ENCODE data around the gene ENAH.
A peak's percentile ranks its signal among the peaks of the same experiment; 100 is the strongest.

Gene ENAH

GRCh38 chr1:225479996-225480720 is 172.8 kb downstream of the ENAH start:
- H3K4me1 ChIP-seq (ENCODE audit: insufficient read depth, low read length, poor library complexity, severe bottlenecking), result peaks cover 9% of the 10 kb centered on the region
- H3K9me3 ChIP-seq (ENCODE audit: insufficient read depth, low read depth, low read length), result no peaks in the 10 kb centered on the region
- no peaks in the 10 kb centered on the region for H3K27me3 ChIP-seq (ENCODE audit: insufficient read depth, low read length, poor library complexity, severe bottlenecking)
- H2AFZ ChIP-seq (ENCODE audit: low read length), result no peak overlapping the region
- no peaks in the 10 kb centered on the region for H4K20me1 ChIP-seq (ENCODE audit: insufficient read depth, low read length, poor library complexity, severe bottlenecking)
- no peaks in the 10 kb centered on the region for H3K79me2 ChIP-seq (ENCODE audit: insufficient read depth, low read length)
- no peaks in the 10 kb centered on the region for H3K9me2 ChIP-seq (replicated peaks; ENCODE audit: low read depth, low read length)
- no peak overlapping the region for H3K4me3 ChIP-seq (ENCODE audit: low read length, poor library complexity, severe bottlenecking)
- H3K4me2 ChIP-seq (ENCODE audit: low read depth, low read length, poor library complexity, severe bottlenecking), result no peak overlapping the region
- H3K9ac ChIP-seq (ENCODE audit: low read depth, low read length, poor library complexity, severe bottlenecking), result no peak overlapping the region
- H3F3A ChIP-seq (ENCODE audit: low read depth), result no peaks in the 10 kb centered on the region
- H3K36me3 ChIP-seq (ENCODE audit: insufficient read depth, low read length), result no peaks in the 10 kb centered on the region
- TF ChIP-seq, protein P1, sequence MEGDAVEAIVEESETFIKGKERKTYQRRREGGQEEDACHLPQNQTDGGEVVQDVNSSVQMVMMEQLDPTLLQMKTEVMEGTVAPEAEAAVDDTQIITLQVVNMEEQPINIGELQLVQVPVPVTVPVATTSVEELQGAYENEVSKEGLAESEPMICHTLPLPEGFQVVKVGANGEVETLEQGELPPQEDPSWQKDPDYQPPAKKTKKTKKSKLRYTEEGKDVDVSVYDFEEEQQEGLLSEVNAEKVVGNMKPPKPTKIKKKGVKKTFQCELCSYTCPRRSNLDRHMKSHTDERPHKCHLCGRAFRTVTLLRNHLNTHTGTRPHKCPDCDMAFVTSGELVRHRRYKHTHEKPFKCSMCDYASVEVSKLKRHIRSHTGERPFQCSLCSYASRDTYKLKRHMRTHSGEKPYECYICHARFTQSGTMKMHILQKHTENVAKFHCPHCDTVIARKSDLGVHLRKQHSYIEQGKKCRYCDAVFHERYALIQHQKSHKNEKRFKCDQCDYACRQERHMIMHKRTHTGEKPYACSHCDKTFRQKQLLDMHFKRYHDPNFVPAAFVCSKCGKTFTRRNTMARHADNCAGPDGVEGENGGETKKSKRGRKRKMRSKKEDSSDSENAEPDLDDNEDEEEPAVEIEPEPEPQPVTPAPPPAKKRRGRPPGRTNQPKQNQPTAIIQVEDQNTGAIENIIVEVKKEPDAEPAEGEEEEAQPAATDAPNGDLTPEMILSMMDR (conservative IDR thresholded peaks at IDR 0.05; ENCODE audit: low read length), result no peak
- no peak for TF ChIP-seq EZH2phosphoT487 (IDR thresholded peaks at IDR 0.05; ENCODE audit: borderline replicate concordance)

DNA sequence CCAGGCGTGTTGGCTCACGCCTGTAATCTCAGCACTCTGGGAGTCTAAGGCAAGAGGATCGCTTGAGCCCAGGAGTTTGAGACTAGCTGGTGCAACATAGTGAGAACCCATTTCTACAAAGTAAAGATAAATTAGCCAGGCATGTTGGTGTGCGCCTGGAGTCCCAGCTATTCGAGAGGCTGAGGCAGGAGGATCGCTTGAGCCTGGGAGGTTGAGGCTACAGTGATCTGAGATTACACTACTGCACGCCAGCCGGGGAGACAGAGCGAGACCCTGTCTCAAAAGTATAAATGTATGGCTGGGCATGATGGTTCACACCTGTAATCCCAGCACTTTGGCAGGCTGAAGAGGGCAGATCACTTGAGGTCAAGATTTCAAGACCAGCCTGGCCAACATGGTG is 173.6 kb downstream of the ENAH start:
- Histone ChIP-seq H4K20me1 (ENCODE audit: insufficient read depth, low read length, poor library complexity, severe bottlenecking) (no peaks in the 10 kb centered on the region), H3K4me2 (ENCODE audit: low read depth, low read length, poor library complexity, severe bottlenecking) (no peak overlapping the region), H3K9me3 (ENCODE audit: insufficient read depth, low read depth, low read length) (no peaks in the 10 kb centered on the region), H3K9ac (ENCODE audit: low read depth, low read length, poor library complexity, severe bottlenecking) (no peak overlapping the region), H3K27me3 (ENCODE audit: insufficient read depth, low read length, poor library complexity, severe bottlenecking) (no peaks in the 10 kb centered on the region), H2AFZ (ENCODE audit: low read length) (no peak overlapping the region), H3K4me3 (ENCODE audit: low read length, poor library complexity, severe bottlenecking) (no peak overlapping the region), H3K79me2 (ENCODE audit: insufficient read depth, low read length) (no peaks in the 10 kb centered on the region), H3K36me3 (ENCODE audit: insufficient read depth, low read length) (no peaks in the 10 kb centered on the region), H3K4me1 (ENCODE audit: insufficient read depth, low read length, poor library complexity, severe bottlenecking) (peaks cover 9% of the 10 kb centered on the region), H3K9me2 (replicated peaks; ENCODE audit: low read depth, low read length) (no peaks in the 10 kb centered on the region), H3F3A (ENCODE audit: low read depth) (no peaks in the 10 kb centered on the region)
- no peak for TF ChIP-seq EZH2phosphoT487 (IDR thresholded peaks at IDR 0.05; ENCODE audit: borderline replicate concordance)
- TF ChIP-seq, protein P1 (conservative IDR thresholded peaks at IDR 0.05; ENCODE audit: low read length), result no peak

DNA sequence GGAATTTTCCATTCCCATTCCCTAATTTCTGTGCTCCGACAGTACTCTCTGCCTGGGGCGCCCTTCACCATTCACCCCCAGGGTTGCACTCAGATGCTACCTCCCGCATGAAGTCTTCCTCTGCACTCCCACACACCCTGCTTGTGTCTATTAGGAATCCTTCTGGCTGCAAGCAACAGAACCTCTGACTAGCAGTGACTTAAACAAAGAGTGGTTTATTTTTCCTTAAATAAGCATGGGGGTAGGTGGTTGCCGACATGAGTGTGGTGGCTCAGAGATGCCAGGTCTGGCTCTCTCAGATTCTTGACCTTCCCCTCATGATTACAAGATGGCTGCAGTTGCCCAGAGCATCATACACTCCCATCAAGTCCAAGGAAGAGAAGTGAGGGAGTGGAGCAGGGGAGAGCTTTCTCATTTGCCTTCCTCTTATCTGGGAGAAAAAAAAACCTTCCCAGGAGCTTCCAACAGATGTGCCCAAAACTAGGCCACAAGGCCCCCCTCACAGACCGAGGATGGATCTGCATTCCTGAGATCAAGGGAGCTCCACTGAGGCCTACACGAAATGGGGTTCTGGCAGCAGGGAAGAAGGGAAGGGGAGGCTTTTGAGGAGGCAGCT is 175.5 kb downstream of the ENAH start:
- no peak overlapping the region for H3K4me3 ChIP-seq (ENCODE audit: low read length, poor library complexity, severe bottlenecking)
- H3F3A ChIP-seq (ENCODE audit: low read depth), result no peaks in the 10 kb centered on the region
- H3K4me1 ChIP-seq (ENCODE audit: insufficient read depth, low read length, poor library complexity, severe bottlenecking), result peaks cover 9% of the 10 kb centered on the region
- H3K9me3 ChIP-seq (ENCODE audit: insufficient read depth, low read depth, low read length), result no peaks in the 10 kb centered on the region
- H3K4me2 ChIP-seq (ENCODE audit: low read depth, low read length, poor library complexity, severe bottlenecking), result no peak overlapping the region
- no peaks in the 10 kb centered on the region for H4K20me1 ChIP-seq (ENCODE audit: insufficient read depth, low read length, poor library complexity, severe bottlenecking)
- H3K79me2 ChIP-seq (ENCODE audit: insufficient read depth, low read length), result no peaks in the 10 kb centered on the region
- peak overlapping the region; percentile 21 for H3K9ac ChIP-seq (ENCODE audit: low read depth, low read length, poor library complexity, severe bottlenecking)
- peak overlapping the region; percentile 76 for H2AFZ ChIP-seq (ENCODE audit: low read length)
- no peak for TF ChIP-seq EZH2phosphoT487 (IDR thresholded peaks at IDR 0.05; ENCODE audit: borderline replicate concordance)
- TF ChIP-seq, protein P1 (conservative IDR thresholded peaks at IDR 0.05; ENCODE audit: low read length), result no peak
- H3K9me2 ChIP-seq (replicated peaks; ENCODE audit: low read depth, low read length), result no peaks in the 10 kb centered on the region
- H3K36me3 ChIP-seq (ENCODE audit: insufficient read depth, low read length), result no peaks in the 10 kb centered on the region
- no peaks in the 10 kb centered on the region for H3K27me3 ChIP-seq (ENCODE audit: insufficient read depth, low read length, poor library complexity, severe bottlenecking)
